GM19455 (cell line): ENCODE measurements around the gene WDR91.

ENCODE experiments used
- ATAC-seq: cut with Tn5 transposase; IDR thresholded peaks from one replicate; pipeline ENCODE4 v1.9.1; 2021; ENCODE audit not compliant: unreplicated experiment

The WDR91 gene

GRCh38 chr7:135162382-135163001 is 48.8 kb downstream of the WDR91 start:
- no peak for ATAC-seq

- no peak for ATAC-seq
Observed at GRCh38 chr7:135161669-135162068, 49.7 kb downstream of the WDR91 start.

DNA sequence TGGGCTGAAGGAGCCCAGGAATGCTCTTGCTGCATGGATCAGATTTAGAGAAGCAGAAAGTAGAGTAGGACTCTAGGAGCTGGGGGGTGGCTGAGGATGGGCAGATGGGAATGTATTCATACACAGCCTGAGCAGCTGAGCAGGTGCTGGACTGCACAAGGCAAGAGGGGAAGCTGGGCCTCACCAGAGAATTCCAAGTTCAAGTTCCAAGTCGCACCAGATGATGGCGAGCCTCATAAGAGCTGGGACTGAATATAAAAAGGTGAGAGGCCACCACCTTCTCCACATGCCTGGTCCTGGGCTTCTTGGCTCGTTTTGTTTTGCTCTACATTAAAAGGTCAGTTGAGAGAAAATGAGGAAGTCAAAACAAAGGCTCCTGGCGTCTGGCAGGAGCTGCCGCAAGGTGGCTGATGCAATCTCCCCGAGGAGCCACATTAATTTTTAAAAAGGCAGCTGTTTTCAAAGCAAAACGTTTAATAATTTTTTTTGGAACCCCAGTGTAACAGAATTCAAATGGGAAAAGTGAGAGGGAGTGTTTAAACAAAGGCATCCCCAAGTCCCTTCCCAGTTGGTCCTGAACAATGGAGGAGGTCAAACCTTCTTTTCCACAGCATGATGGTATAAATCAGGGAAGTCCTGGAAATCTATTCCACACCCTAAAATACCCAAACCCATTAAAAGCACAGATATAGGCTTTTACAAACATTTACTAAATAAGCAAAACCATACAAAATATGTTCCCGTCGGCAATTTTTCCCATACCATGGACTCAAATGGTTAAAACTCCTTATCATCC is 50.3 kb downstream of the WDR91 start:
- no peak for ATAC-seq

DNA sequence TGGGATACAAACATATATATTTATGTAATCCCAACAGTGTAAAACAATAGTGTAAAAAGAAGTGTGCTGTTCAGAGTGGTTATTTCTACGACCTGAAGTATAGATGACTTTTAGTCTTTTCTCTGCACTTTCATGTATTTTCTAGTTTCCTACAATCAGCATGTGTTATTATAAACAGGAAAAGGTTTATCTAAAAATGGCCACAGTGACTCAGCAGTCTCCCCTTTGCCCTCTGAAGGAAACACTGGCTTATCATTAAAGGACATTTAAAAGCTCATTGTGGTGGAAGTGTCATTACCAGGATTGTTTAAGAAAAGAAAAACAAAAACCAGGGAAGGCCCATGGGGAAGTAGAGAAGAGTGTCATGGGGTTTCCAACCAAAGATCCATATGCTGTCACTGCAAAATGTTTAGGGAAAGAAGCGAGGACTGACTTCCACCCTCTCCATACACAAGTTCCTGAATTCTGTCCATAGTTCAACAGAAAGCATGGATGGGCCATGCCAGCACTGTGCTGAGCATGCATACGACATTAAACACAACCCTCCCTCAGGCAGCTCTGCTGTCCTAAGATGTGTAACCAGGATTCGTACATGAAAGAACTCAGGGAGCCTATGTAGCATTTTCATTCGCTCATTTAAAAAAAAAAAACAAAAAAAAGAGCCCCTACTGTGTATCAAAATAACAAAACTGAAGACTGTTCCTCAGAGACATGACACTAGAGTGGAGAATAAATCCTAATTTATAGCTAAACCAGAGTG is 51.0 kb downstream of the WDR91 start:
- no peak for ATAC-seq

- ATAC-seq, result no peak
Observed at GRCh38 chr7:135159359-135160085, 51.8 kb downstream of the WDR91 start.

DNA sequence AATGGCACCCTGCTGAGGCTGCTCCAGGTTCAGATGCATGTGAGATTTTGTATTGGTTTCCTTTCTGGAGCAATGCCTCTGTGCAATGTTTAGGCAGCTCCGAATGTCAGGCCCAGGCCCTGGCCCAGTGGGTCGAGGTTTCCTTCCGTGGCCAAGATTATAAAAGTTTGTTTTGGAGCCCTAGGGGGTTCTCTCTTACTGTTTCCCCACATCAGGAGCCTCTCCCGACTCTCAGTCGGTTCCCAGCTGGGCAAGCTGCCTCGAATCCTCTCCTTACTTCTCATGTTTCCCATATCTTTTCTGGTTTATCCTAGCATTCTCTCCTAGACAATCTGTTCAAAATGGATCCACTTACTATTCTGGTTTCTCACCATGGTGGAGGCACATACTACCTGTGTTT is 52.5 kb downstream of the WDR91 start:
- no peak for ATAC-seq

DNA sequence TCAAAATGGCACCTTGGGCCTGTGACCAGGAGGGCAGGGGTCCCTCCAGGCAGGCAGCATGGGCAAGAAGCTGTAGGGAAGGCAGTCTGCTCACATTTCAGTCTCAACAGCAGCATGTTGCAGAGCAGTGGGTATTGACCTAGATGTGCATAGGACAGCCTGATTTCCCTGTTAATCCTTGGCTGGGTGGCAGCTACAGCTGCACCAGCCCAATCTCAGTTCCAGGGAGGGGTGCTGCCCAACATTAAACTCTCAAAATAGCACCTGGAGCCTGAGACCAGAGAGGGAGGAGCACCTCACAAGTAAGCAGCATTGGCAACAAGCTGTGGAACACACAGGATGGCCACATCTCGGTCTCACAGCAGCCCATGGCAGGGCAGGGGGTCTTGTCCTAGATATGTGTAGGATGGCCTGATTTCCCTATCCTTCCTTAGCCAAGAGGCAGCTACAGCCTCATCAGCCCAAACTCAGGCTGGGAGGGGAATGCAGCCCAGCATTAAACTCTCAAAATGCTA is 53.1 kb downstream of the WDR91 start:
- ATAC-seq, result no peak

DNA sequence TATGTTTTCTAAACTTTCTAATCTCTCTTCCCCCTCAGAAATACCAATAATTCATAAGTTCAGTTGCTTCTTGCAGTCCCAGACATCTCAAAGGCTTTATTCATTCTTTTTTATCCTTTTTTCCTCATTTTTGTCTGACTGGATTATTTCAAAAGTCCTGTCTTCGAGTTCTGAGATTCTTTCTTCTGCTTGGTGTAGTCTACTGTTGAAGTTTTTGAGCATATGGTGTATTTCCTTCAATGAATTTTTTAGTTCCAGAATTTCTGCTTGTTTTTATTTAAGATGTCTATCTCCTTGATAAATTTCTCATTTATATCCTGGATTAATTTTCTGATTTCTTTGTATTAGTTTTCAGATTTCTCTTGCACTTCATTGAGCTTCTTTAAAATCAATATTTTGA is 55.0 kb downstream of the WDR91 start:
- no peak for ATAC-seq

- ATAC-seq, result no peak
Observed at GRCh38 chr7:135154734-135155133, 56.6 kb downstream of the WDR91 start.

- no peak for ATAC-seq
Observed at GRCh38 chr7:135152442-135152841, 58.9 kb downstream of the WDR91 start.

DNA sequence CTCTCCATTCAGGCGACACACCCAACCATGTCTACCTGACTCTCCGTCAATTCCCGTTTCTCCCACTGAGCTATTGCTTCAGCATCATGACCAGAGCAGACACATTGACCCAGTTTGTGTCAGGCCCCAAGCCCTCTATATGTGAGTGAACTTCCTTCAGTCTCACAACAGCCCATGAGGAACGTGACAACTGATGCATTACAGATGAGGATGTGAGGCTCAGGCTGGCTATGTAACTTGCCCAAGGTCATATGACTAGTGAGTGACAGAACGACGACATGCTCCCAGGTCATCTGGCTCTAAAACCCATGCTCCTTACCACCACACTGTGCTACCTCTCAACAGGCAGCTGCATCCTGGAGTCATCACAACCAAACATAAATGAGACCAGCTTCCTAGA is 59.8 kb downstream of the WDR91 start:
- no peak for ATAC-seq

- ATAC-seq, result no peak
Observed at GRCh38 chr7:135151132-135151531, 60.2 kb downstream of the WDR91 start.

DNA sequence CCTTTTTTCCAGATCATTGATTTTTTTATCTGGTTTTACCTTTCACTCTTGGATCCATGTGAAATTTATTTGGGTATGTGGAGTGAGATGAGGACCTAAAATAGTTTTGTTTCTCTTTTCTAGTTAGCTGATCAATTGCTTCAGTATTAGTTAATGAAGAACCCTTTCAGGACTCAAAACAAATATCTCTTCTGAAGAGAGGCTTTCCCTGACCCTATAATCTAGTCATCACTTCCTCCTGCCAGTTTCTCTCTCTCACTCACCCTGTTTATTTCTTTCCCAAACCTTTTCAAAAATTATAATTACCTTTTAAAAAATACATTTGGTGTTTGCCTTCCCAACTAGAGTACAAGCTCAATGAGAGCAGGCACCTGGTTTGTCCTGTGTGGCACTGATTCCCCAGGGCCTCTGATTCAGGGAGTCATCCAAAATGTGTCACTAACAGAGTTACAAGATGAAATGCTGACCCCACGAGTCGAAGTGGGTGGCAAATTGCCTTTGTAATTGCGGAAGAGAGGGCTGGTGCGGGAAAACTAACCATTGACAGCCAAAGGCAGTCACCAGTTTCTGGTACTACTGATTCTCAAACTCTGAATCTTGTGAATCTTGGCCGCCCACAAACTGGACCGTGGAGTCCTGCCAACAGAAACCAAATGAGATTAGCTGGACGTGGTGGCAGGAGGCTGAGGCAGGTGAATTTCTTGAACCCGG is 61.1 kb downstream of the WDR91 start:
- ATAC-seq, result no peak

GRCh38 chr7:135147899-135148721 is 63.2 kb downstream of the WDR91 start, which contains the start of gene TMEM140:
Gene TMEM140, plus strand, starts transcription at chr7:135148072. Its CDS starts 16,370 bp downstream, at chr7:135164442.
- peak; percentile 76 for ATAC-seq

DNA sequence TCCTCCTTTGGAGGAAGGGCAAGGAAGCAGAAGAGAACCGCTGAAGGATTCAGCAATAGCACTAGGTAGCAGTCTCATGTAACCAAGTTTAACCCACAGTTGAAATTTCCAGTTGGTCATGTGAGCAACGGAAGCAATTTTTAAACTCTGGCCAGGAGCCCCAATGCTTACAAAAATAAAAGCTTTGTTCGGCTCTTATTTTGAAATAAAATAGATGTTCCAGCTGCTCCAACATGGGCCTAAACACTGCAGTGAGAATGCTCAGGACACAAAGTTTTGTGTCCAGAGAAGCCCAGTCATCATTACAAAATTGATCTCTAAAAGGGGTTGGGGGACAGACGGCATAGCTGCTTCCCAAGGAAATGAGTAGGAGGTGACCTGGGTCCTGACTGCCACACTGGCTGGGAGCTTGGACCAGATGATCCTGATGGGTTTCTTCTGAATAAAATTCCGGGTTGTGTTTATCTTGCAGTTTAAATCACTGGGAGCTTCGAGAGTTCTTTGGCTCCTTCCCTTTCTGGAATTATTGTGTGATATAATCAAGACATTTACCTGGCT is 63.9 kb downstream of the WDR91 start:
- no peak for ATAC-seq

GRCh38 chr7:135143885-135144668 is 67.2 kb downstream of the WDR91 start:
- no peak for ATAC-seq
